Loucy (cell line): Measurements from ENCODE around the gene DOCK9.

ENCODE experiments used
- H2AFZ ChIP-seq: fragments of 200-600 bp; sonication (generic); 2 replicates; pipeline ENCODE4 v1.6.0; 2016; ENCODE audit warnings: antibody characterized with exemption, mild to moderate bottlenecking, low read length, moderate library complexity
- H3F3A ChIP-seq: fragments of 200-600 bp; 2 replicates; pipeline ENCODE4 v1.6.0; 2016; ENCODE audit warnings: antibody characterized with exemption, low read depth, mild to moderate bottlenecking
- H3K27me3 ChIP-seq: fragments of 200-600 bp; sonication (generic); 2 replicates; pipeline ENCODE4 v1.6.1; 2014; ENCODE audit warnings: low read length, mild to moderate bottlenecking; ENCODE audit not compliant: insufficient read depth, poor library complexity, severe bottlenecking
- H3K36me3 ChIP-seq: fragments of 200-600 bp; sonication (generic); 2 replicates; pipeline ENCODE4 v1.6.1; 2016; ENCODE audit warnings: low read length; ENCODE audit not compliant: insufficient read depth
- H3K4me1 ChIP-seq: fragments of 200-600 bp; sonication (generic); 2 replicates; pipeline ENCODE4 v1.5.1; 2014; ENCODE audit warnings: low read length, mild to moderate bottlenecking; ENCODE audit not compliant: insufficient read depth, poor library complexity, severe bottlenecking
- H3K4me2 ChIP-seq: fragments of 200-600 bp; sonication (generic); 2 replicates; pipeline ENCODE4 v1.6.0; 2014; ENCODE audit warnings: antibody characterized with exemption, low read length, low read depth, mild to moderate bottlenecking; ENCODE audit not compliant: poor library complexity, severe bottlenecking
- H3K4me3 ChIP-seq: fragments of 200-600 bp; sonication (generic); 2 replicates; pipeline ENCODE4 v1.5.1; 2014; ENCODE audit warnings: low read length, mild to moderate bottlenecking, mixed read lengths; ENCODE audit not compliant: poor library complexity, severe bottlenecking
- H3K79me2 ChIP-seq: fragments of 200-600 bp; sonication (generic); 2 replicates; pipeline ENCODE4 v1.6.1; 2014; ENCODE audit warnings: low read length; ENCODE audit not compliant: insufficient read depth
- H3K9ac ChIP-seq: fragments of 200-600 bp; sonication (generic); 2 replicates; pipeline ENCODE4 v1.6.0; 2014; ENCODE audit warnings: mild to moderate bottlenecking, low read depth, low read length, moderate library complexity; ENCODE audit not compliant: poor library complexity, severe bottlenecking
- H3K9me2 ChIP-seq: fragments of 200-600 bp; sonication (generic); replicated peaks from 2 replicates; pipeline ENCODE4 v1.6.1; 2016; ENCODE audit warnings: low read depth, low read length, mixed read lengths
- H3K9me3 ChIP-seq: fragments of 200-600 bp; sonication (generic); 2 replicates; pipeline ENCODE4 v1.6.1; 2014; ENCODE audit warnings: mild to moderate bottlenecking, antibody characterized with exemption, low read length, low read depth; ENCODE audit not compliant: insufficient read depth
- H4K20me1 ChIP-seq: fragments of 200-600 bp; sonication (generic); 2 replicates; pipeline ENCODE4 v1.6.0; 2014; ENCODE audit warnings: antibody characterized with exemption, low read length, mild to moderate bottlenecking; ENCODE audit not compliant: insufficient read depth, poor library complexity, severe bottlenecking
- CTCF ChIP-seq: fragments of 200-600 bp; sonication (generic); conservative IDR thresholded peaks from 2 replicates; pipeline ENCODE4 v1.5.1; 2014; ENCODE audit warnings: mild to moderate bottlenecking, antibody characterized with exemption, low read length
- EZH2phosphoT487 ChIP-seq: fragments of 200-600 bp; IDR thresholded peaks from 2 replicates; pipeline ENCODE4 v1.6.1; 2018; ENCODE audit warnings: antibody characterized with exemption, mild to moderate bottlenecking, moderate library complexity, borderline replicate concordance

Gene DOCK9

GRCh38 chr13:98977568-98978265 lies at the start of gene DOCK9:
DOCK9 (minus strand) TSS chr13:98978064; CDS start chr13:98977909, 155 bp downstream.
- H3K9me3 ChIP-seq, result no peaks in the 10 kb centered on the region
- TF ChIP-seq EZH2phosphoT487, result no peak
- no peak for TF ChIP-seq CTCF
- H4K20me1 ChIP-seq, result no peaks in the 10 kb centered on the region
- no peak within 1 kb of the TSS for H3K4me3 ChIP-seq
- H3K9ac ChIP-seq, result no peak within 1 kb of the TSS
- H3K4me1 ChIP-seq, result peaks cover 16% of the 10 kb centered on the region
- H3K9me2 ChIP-seq, result no peaks in the 10 kb centered on the region
- no peaks in the 10 kb centered on the region for H3K79me2 ChIP-seq
- no peak within 1 kb of the TSS for H2AFZ ChIP-seq
- H3K27me3 ChIP-seq, result no peaks in the 10 kb centered on the region
- H3K4me2 ChIP-seq, result no peak within 1 kb of the TSS
- no peaks in the 10 kb centered on the region for H3F3A ChIP-seq
- no peaks in the 10 kb centered on the region for H3K36me3 ChIP-seq

- H3K4me3 ChIP-seq, result no peak overlapping the region
- no peaks in the 10 kb centered on the region for H3K9me2 ChIP-seq
- H3F3A ChIP-seq, result no peaks in the 10 kb centered on the region
- H3K4me1 ChIP-seq, result no peaks in the 10 kb centered on the region
- H2AFZ ChIP-seq, result no peak overlapping the region
- H3K79me2 ChIP-seq, result no peaks in the 10 kb centered on the region
- H3K27me3 ChIP-seq, result no peaks in the 10 kb centered on the region
- H4K20me1 ChIP-seq, result no peaks in the 10 kb centered on the region
- H3K9me3 ChIP-seq, result no peaks in the 10 kb centered on the region
- H3K4me2 ChIP-seq, result no peak overlapping the region
- TF ChIP-seq EZH2phosphoT487 (no peak), CTCF (no peak)
- H3K36me3 ChIP-seq, result no peaks in the 10 kb centered on the region
- no peak overlapping the region for H3K9ac ChIP-seq
Measured at GRCh38 chr13:99027260-99027659, 49.4 kb upstream of the DOCK9 start.

- Histone ChIP-seq H3K9me2 (no peaks in the 10 kb centered on the region), H2AFZ (no peak overlapping the region), H3K9me3 (no peaks in the 10 kb centered on the region), H3K36me3 (no peaks in the 10 kb centered on the region), H3K4me1 (no peaks in the 10 kb centered on the region), H3K9ac (no peak overlapping the region), H3K79me2 (no peaks in the 10 kb centered on the region), H3K4me3 (no peak overlapping the region), H3K27me3 (no peaks in the 10 kb centered on the region), H3F3A (no peaks in the 10 kb centered on the region), H4K20me1 (no peaks in the 10 kb centered on the region), H3K4me2 (no peak overlapping the region)
- TF ChIP-seq EZH2phosphoT487, result no peak
- no peak for TF ChIP-seq CTCF
Measured at GRCh38 chr13:99022941-99023340, 45.1 kb upstream of the DOCK9 start.
